SH-SY5Y (cell line): ENCODE measurements around the gene COQ5.

Experiments used
- GATA2 ChIP-seq: IDR thresholded peaks from 2 replicates; pipeline ENCODE4 v1.6.1; 2011; ENCODE audit warnings: mild to moderate bottlenecking, low read depth, low read length
- GATA3 ChIP-seq: IDR thresholded peaks from 2 replicates; pipeline ENCODE4 v1.6.1; 2011; ENCODE audit warnings: low read depth, mild to moderate bottlenecking, low read length, moderate library complexity

DNA sequence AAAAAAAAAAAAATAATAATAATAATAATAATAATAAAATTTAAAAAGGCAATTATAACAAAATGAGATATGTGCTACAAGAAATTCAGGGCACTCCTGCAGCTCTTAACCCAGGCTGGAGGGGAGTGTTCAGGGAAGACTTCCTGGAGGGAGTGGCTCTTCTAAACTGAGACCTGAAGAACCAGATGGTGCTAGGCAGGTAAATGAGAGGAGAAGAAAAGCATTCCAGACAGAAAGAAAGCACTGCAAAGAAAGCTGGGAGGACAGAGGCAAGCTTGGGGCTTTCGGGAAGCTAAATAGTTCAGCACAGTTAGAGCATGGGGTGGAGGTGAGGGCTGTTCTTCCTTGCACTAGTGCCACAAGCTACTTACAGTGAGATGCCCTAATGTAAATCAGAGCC lies 49.5 kb downstream of the COQ5 start:
- TF ChIP-seq GATA2: no peak
- TF ChIP-seq GATA3: no peak
